H9 (cell line): ENCODE data around the gene TIPARP. TPM values are rescaled to one million over a fixed set of nuclear protein-coding genes. Genes with fewer than 3 reads are reported as not detected.

ENCODE experiments used
- DNase-seq: peaks from one replicate; pipeline ENCODE4 v3.0.0-alpha.2; 2017
- H2AFZ ChIP-seq: one replicate; pipeline ENCODE4 v1.6.1; 2013; ENCODE audit warnings: mild to moderate bottlenecking, low read length, control low read depth, moderate library complexity
- H2AK5ac ChIP-seq: 2 replicates; pipeline ENCODE4 v1.6.1; 2013; ENCODE audit warnings: low read length, control low read depth, mixed read lengths; ENCODE audit not compliant: insufficient read length
- H2BK120ac ChIP-seq: one replicate; pipeline ENCODE4 v1.6.1; 2013; ENCODE audit warnings: low read depth, mild to moderate bottlenecking, low read length, control low read depth, inconsistent platforms; ENCODE audit not compliant: poor library complexity, severe bottlenecking
- H2BK12ac ChIP-seq: 2 replicates; pipeline ENCODE4 v1.6.1; 2013; ENCODE audit warnings: low read length, control low read depth, mixed read lengths, low read depth; ENCODE audit not compliant: insufficient read length
- H2BK15ac ChIP-seq: 2 replicates; pipeline ENCODE4 v1.6.1; 2013; ENCODE audit warnings: low read depth, low read length, control low read depth
- H2BK20ac ChIP-seq: one replicate; pipeline ENCODE4 v1.6.1; 2013; ENCODE audit warnings: low read depth, mild to moderate bottlenecking, low read length, control low read depth, inconsistent platforms; ENCODE audit not compliant: poor library complexity, severe bottlenecking
- H2BK5ac ChIP-seq: 2 replicates; pipeline ENCODE4 v1.6.1; 2013; ENCODE audit warnings: low read length, control low read depth, mixed read lengths; ENCODE audit not compliant: insufficient read length
- H3K14ac ChIP-seq: 2 replicates; pipeline ENCODE4 v1.6.1; 2013; ENCODE audit warnings: low read length, control low read depth; ENCODE audit not compliant: insufficient read depth
- H3K18ac ChIP-seq: 2 replicates; pipeline ENCODE4 v1.6.1; 2013; ENCODE audit warnings: low read depth, mild to moderate bottlenecking, mixed read lengths, low read length, control low read depth; ENCODE audit not compliant: insufficient read length
- H3K23ac ChIP-seq: 2 replicates; pipeline ENCODE4 v1.6.1; 2013; ENCODE audit warnings: low read length, control low read depth, mixed read lengths, low read depth; ENCODE audit not compliant: insufficient read length
- H3K23me2 ChIP-seq: 2 replicates; pipeline ENCODE4 v1.6.1; 2013; ENCODE audit warnings: low read depth, mild to moderate bottlenecking, mixed read lengths, low read length, control low read depth; ENCODE audit not compliant: insufficient read length, poor library complexity, severe bottlenecking
- H3K27ac ChIP-seq: 2 replicates; pipeline ENCODE4 v1.5.1; 2013; ENCODE audit warnings: low read length, control low read depth, mixed read lengths, low read depth; ENCODE audit not compliant: insufficient read length
- H3K27me3 ChIP-seq: 2 replicates; pipeline ENCODE4 v1.6.1; 2013; ENCODE audit warnings: low read length, control low read depth, inconsistent platforms; ENCODE audit not compliant: insufficient read depth
- H3K4ac ChIP-seq: 2 replicates; pipeline ENCODE4 v1.6.1; 2013; ENCODE audit warnings: low read depth, mild to moderate bottlenecking, control low read depth, inconsistent platforms, low read length, moderate library complexity
- H3K4me1 ChIP-seq: 2 replicates; pipeline ENCODE4 v1.6.1; 2013; ENCODE audit warnings: low read length, control low read depth, inconsistent platforms; ENCODE audit not compliant: insufficient read depth
- H3K4me2 ChIP-seq: 2 replicates; pipeline ENCODE4 v1.6.1; 2013; ENCODE audit warnings: low read length, control low read depth, mixed read lengths; ENCODE audit not compliant: insufficient read length, insufficient read depth
- H3K56ac ChIP-seq: 2 replicates; pipeline ENCODE4 v1.6.1; 2013; ENCODE audit warnings: low read depth, mild to moderate bottlenecking, mixed read lengths, low read length, control low read depth; ENCODE audit not compliant: insufficient read length
- H3K79me1 ChIP-seq: 2 replicates; pipeline ENCODE4 v1.6.1; 2013; ENCODE audit warnings: low read depth, mild to moderate bottlenecking, moderate library complexity, low read length, control low read depth, inconsistent platforms; ENCODE audit not compliant: insufficient read depth, poor library complexity, severe bottlenecking
- H3K79me2 ChIP-seq: 2 replicates; pipeline ENCODE4 v1.6.1; 2013; ENCODE audit warnings: low read length, control low read depth, inconsistent platforms; ENCODE audit not compliant: insufficient read depth
- H3K9ac ChIP-seq: 2 replicates; pipeline ENCODE4 v1.6.1; 2013; ENCODE audit warnings: low read length, control low read depth, mixed read lengths; ENCODE audit not compliant: insufficient read length; ENCODE audit errors: extremely low read depth
- H3K9me3 ChIP-seq: one replicate; pipeline ENCODE4 v1.6.1; 2013; ENCODE audit warnings: low read depth, low read length, inconsistent platforms; ENCODE audit not compliant: control insufficient read depth
- H3T11ph ChIP-seq: one replicate; pipeline ENCODE4 v1.6.1; 2013; ENCODE audit warnings: mild to moderate bottlenecking, low read length, control low read depth, inconsistent platforms
- H4K20me1 ChIP-seq: one replicate; pipeline ENCODE4 v1.6.1; 2013; ENCODE audit not compliant: control insufficient read depth, insufficient read length, insufficient read depth
- H4K5ac ChIP-seq: 2 replicates; pipeline ENCODE4 v1.6.1; 2013; ENCODE audit warnings: low read depth, mild to moderate bottlenecking, mixed read lengths, low read length, control low read depth; ENCODE audit not compliant: insufficient read length
- H4K8ac ChIP-seq: replicated peaks from 2 replicates; pipeline ENCODE4 v1.6.1; 2013; ENCODE audit warnings: low read length, control low read depth, mixed read lengths, low read depth; ENCODE audit not compliant: insufficient read length
- H4K91ac ChIP-seq: 2 replicates; pipeline ENCODE4 v1.6.1; 2013; ENCODE audit warnings: low read depth, mild to moderate bottlenecking, moderate library complexity, mixed read lengths, low read length, control low read depth; ENCODE audit not compliant: insufficient read length
- H3K27ac Mint-ChIP-seq, 3 experiments: 2 replicates in 2 of 3; 3 replicates in 1 of 3; pipeline ENCODE4 v1.8.0; 2020 to 2021; ENCODE audit warnings: mixed read lengths in 3 of 3, mild to moderate bottlenecking in 1 of 3, moderate library complexity in 1 of 3
- H3K27me3 Mint-ChIP-seq: 2 replicates; pipeline ENCODE4 v1.8.0; 2021; ENCODE audit warnings: low read depth, mild to moderate bottlenecking, moderate library complexity, mixed read lengths
- H3K36me3 Mint-ChIP-seq, 3 experiments: 2 replicates in 2 of 3; 3 replicates in 1 of 3; pipeline ENCODE4 v1.8.0; 2020 to 2021; ENCODE audit warnings: low read depth in 3 of 3, mixed read lengths in 3 of 3; ENCODE audit not compliant: insufficient read depth in 1 of 3
- H3K4me1 Mint-ChIP-seq, 2 experiments: 2 replicates each; pipeline ENCODE4 v1.8.0; 2020; ENCODE audit warnings: mixed read lengths in 2 of 2
- H3K4me3 Mint-ChIP-seq, 2 experiments: 2 replicates in 1 of 2; 3 replicates in 1 of 2; pipeline ENCODE4 v1.8.0; 2020 to 2021; ENCODE audit warnings: mild to moderate bottlenecking in 2 of 2, mixed read lengths in 2 of 2, moderate library complexity in 1 of 2
- H3K9me3 Mint-ChIP-seq, 2 experiments: 2 replicates in 1 of 2; 3 replicates in 1 of 2; pipeline ENCODE4 v1.8.0; 2020; ENCODE audit warnings: mild to moderate bottlenecking in 2 of 2, mixed read lengths in 2 of 2, moderate library complexity in 1 of 2
- WGBS: extraction: QIAGEN DNeasy Blood & Tissue Kit; methylation state at CpG from one replicate; pipeline ENCODE4 v1.1.7; 2013; ENCODE audit warnings: missing lambda C conversion rate, low lambda C conversion rate, mixed read lengths; ENCODE audit not compliant: insufficient read length; ENCODE audit errors: extremely low coverage; 5-methylcytosine and 5-hydroxymethylcytosine counted together
- total RNA-seq: library from RNA; stranded (reverse); gene quantifications from 2 replicates; pipeline ENCODE4 v1.2.1, GENCODE V29; 2021
- TF ChIP-seq, protein P1 (sequence below): fragments of 200-600 bp; sonication (generic); conservative IDR thresholded peaks from 3 replicates; pipeline ENCODE4 v1.8.0; 2021; ENCODE audit warnings: antibody characterized with exemption, mild to moderate bottlenecking

Gene TIPARP
- total RNA-seq, 1 experiment from 2014 or later: 5.9 TPM

DNA sequence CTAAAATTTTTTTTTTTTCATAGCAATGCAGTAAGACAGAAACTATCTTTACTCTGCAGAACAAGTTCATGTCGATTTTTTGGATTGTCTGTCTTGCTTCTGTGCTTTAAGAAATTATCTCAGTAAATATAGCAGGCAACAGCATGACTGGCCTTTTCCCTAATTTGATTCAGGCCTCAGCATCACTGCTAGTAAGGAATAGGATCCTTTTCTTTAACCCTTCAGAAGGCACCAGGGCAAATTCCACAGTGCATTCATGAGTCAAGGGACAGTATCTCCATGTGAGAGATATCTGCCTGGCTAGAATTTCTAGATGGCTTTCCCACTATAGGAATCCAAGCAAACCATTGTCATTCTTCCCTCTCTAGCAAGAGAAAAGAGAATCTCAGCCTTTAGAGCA, 71.4 kb downstream of the TIPARP start:
- Mint-ChIP-seq H3K27ac (no peak overlapping the region), H3K4me1 (peaks cover 17 to 30% of the 10 kb centered on the region in 2 experiments), H3K4me3 (no peak overlapping the region), H3K27me3 (no peaks in the 10 kb centered on the region), H3K36me3 (peaks cover 3 to 14% (median 7%) of the 10 kb centered on the region in 3 experiments; a peak in 6 of 7 replicates), H3K9me3 (peaks cover 6 to 9% of the 10 kb centered on the region in 2 experiments; a peak in 4 of 5 replicates)
- Histone ChIP-seq H4K5ac (no peak overlapping the region), H3K27me3 (no peaks in the 10 kb centered on the region), H3K14ac (no peak overlapping the region), H3K4me1 (peaks cover 5% of the 10 kb centered on the region), H4K8ac (no peak overlapping the region), H3K9ac (no peak overlapping the region), H4K20me1 (no peaks in the 10 kb centered on the region), H3K27ac (no peak overlapping the region), H3K79me1 (no peaks in the 10 kb centered on the region), H2BK20ac (no peak overlapping the region), H3K79me2 (no peaks in the 10 kb centered on the region), H2BK5ac (no peak overlapping the region), H3K9me3 (no peaks in the 10 kb centered on the region), H3K23me2 (no peaks in the 10 kb centered on the region), H3T11ph (no peak overlapping the region), H2BK15ac (no peak overlapping the region), H3K4ac (no peak overlapping the region), H2AFZ (no peak overlapping the region), H3K18ac (no peak overlapping the region), H2BK12ac (no peak overlapping the region), H3K56ac (no peak overlapping the region), H3K23ac (no peak overlapping the region), H3K4me2 (no peak overlapping the region), H2AK5ac (no peak overlapping the region), H2BK120ac (no peak overlapping the region), H4K91ac (no peak overlapping the region)
- TF ChIP-seq, protein P1, sequence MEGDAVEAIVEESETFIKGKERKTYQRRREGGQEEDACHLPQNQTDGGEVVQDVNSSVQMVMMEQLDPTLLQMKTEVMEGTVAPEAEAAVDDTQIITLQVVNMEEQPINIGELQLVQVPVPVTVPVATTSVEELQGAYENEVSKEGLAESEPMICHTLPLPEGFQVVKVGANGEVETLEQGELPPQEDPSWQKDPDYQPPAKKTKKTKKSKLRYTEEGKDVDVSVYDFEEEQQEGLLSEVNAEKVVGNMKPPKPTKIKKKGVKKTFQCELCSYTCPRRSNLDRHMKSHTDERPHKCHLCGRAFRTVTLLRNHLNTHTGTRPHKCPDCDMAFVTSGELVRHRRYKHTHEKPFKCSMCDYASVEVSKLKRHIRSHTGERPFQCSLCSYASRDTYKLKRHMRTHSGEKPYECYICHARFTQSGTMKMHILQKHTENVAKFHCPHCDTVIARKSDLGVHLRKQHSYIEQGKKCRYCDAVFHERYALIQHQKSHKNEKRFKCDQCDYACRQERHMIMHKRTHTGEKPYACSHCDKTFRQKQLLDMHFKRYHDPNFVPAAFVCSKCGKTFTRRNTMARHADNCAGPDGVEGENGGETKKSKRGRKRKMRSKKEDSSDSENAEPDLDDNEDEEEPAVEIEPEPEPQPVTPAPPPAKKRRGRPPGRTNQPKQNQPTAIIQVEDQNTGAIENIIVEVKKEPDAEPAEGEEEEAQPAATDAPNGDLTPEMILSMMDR: no peak
- DNase-seq: no peak
- WGBS: no CpG with 5 or more reads among the region's 1 CpG
